Lung (tissue), 12 donors: Measurements from ENCODE around the gene HTT. TPM values are rescaled to one million over a fixed set of nuclear protein-coding genes. Genes with fewer than 3 reads are reported as not detected.

ENCODE experiments used
- ATAC-seq: fragments of 200-7000 bp; cut with Tn5 transposase; one replicate; pipeline ENCODE4 v1.9.1; 2020; ENCODE audit warnings: moderate number of reproducible peaks; ENCODE audit not compliant: insufficient read depth, low FRiP score
- DNase-seq, 3 donors: peaks; one replicate each; pipeline ENCODE4 v3.0.0-alpha.2; 2013 to 2017
- H3K27ac ChIP-seq, 2 donors: one replicate each; pipeline ENCODE4 v1.5.1; 2013; ENCODE audit warnings: mild to moderate bottlenecking in 2 of 2, moderate library complexity in 2 of 2, control low read depth in 1 of 2, inconsistent platforms in 1 of 2, low read depth in 1 of 2, low read length in 1 of 2
- H3K27me3 ChIP-seq, 3 donors: one replicate each; pipeline ENCODE4 v1.5.1; 2013; ENCODE audit warnings: low read length in 2 of 3; ENCODE audit not compliant: control insufficient read depth in 3 of 3, insufficient read depth in 3 of 3
- H3K36me3 ChIP-seq, 4 donors: one replicate each; pipeline ENCODE4 v1.5.1; 2013; ENCODE audit warnings: low read length in 4 of 4, mild to moderate bottlenecking in 1 of 4, moderate library complexity in 1 of 4; ENCODE audit not compliant: control insufficient read depth in 4 of 4, insufficient read depth in 4 of 4
- H3K4me1 ChIP-seq, 5 donors: one replicate each; pipeline ENCODE4 v1.5.1; 2013; ENCODE audit warnings: low read length in 5 of 5, mild to moderate bottlenecking in 2 of 5, moderate library complexity in 1 of 5; ENCODE audit not compliant: control insufficient read depth in 5 of 5, insufficient read depth in 5 of 5
- H3K4me3 ChIP-seq: one replicate; pipeline ENCODE4 v1.5.1; 2013; ENCODE audit warnings: mild to moderate bottlenecking, control low read depth, moderate library complexity
- H3K9ac ChIP-seq, 2 donors: one replicate each; pipeline ENCODE4 v1.5.1; 2013; ENCODE audit warnings: low read length in 2 of 2, control low read depth in 1 of 2; ENCODE audit not compliant: insufficient read depth in 1 of 2
- H3K9me3 ChIP-seq, 4 donors: one replicate each; pipeline ENCODE4 v1.5.1; 2013; ENCODE audit warnings: low read length in 3 of 4, mild to moderate bottlenecking in 1 of 4, moderate library complexity in 1 of 4; ENCODE audit not compliant: control insufficient read depth in 4 of 4, insufficient read depth in 3 of 4
- CTCF ChIP-seq: IDR thresholded peaks from 2 replicates; pipeline ENCODE4 v1.5.1; 2012; ENCODE audit warnings: mild to moderate bottlenecking; ENCODE audit errors: control extremely low read depth, extremely low read depth
- WGBS, 2 donors: extraction: QIAGEN DNeasy Blood & Tissue Kit; methylation state at CpG; one replicate each; pipeline ENCODE4 v1.1.7; 2013; 5-methylcytosine and 5-hydroxymethylcytosine counted together
- polyA plus RNA-seq, 2 donors: library from polyadenylated mRNA; stranded (reverse); fragments of 200-250 nt; gene quantifications; one replicate each; pipeline ENCODE4 v1.2.1, GENCODE V29; 2013
- total RNA-seq, 2 donors: library from RNA; depleted of rRNA in 1 of 2; stranded (reverse); fragments of >200 nt in 1 of 2; gene quantifications; one replicate each; pipeline ENCODE4 v1.2.1, GENCODE V29; 2014 to 2021
- donor health status: control.
- donor health status: control.
- donor health status: Bipolar disorder and iron deficiency.
- donor health status: healthy.
- donor health status: DM: yes; HTN: yes; CAD: no.

The HTT gene
- total and polyA plus RNA-seq, 4 donors, result 17.0 to 109 (median 48.4) TPM

GRCh38 chr4:3037957-3038461 lies 36.5 kb upstream of the HTT start:
- Histone ChIP-seq H3K4me3 (no peak overlapping the region), H3K9ac (peak overlapping the region in 1 of 2 donors; percentile 47), H3K36me3 (no peaks in the 10 kb centered on the region), H3K27ac (no peak overlapping the region), H3K4me1 (peaks cover 4 to 21% (median 11%) of the 10 kb centered on the region in 5 donors), H3K27me3 (no peaks in the 10 kb centered on the region), H3K9me3 (peaks cover 0 to 2% (median 0%) of the 10 kb centered on the region in 4 donors)
- TF ChIP-seq CTCF, result no peak
- DNase-seq (peak; percentile 59 to 66 (median 64)), ATAC-seq (no peak)
- WGBS, 2 donors, result 8 to 20% methylated on average over 6 of the region's 6 CpGs

GRCh38 chr4:3039706-3040366 lies 34.6 kb upstream of the HTT start:
- no peak overlapping the region for H3K27ac ChIP-seq
- WGBS, 2 donors, result 91 to 95% methylated on average over 8 of the region's 8 CpGs
- DNase-seq, result no peak
- H3K36me3 ChIP-seq, result no peaks in the 10 kb centered on the region
- no peaks in the 10 kb centered on the region for H3K27me3 ChIP-seq
- TF ChIP-seq CTCF, result no peak
- H3K9me3 ChIP-seq, result peaks cover 0 to 2% (median 0%) of the 10 kb centered on the region in 4 donors
- no peak overlapping the region for H3K4me3 ChIP-seq
- no peak for ATAC-seq
- H3K4me1 ChIP-seq, result peaks cover 4 to 25% (median 11%) of the 10 kb centered on the region in 5 donors
- H3K9ac ChIP-seq, result no peak overlapping the region

GRCh38 chr4:3040452-3041191 lies 33.9 kb upstream of the HTT start:
- H3K4me3 ChIP-seq, result peak overlapping the region; percentile 40
- 78 to 80% methylated on average over 26 to 28 of the region's 28 CpGs for WGBS, 2 donors
- no peak for ATAC-seq
- H3K27ac ChIP-seq, result peak overlapping the region in 1 of 2 donors; percentile 97
- TF ChIP-seq CTCF, result no peak
- H3K4me1 ChIP-seq, result peaks cover 4 to 25% (median 11%) of the 10 kb centered on the region in 5 donors
- no peaks in the 10 kb centered on the region for H3K36me3 ChIP-seq
- H3K9me3 ChIP-seq, result peaks cover 0 to 2% (median 0%) of the 10 kb centered on the region in 4 donors
- no peak for DNase-seq
- no peak overlapping the region for H3K9ac ChIP-seq
- H3K27me3 ChIP-seq, result no peaks in the 10 kb centered on the region
